Esophagus muscularis mucosa (tissue), 4 donors: ENCODE data around the gene HPN.

Experiments
- EP300 ChIP-seq: sonication (generic); formaldehyde crosslinking; IDR thresholded peaks from one replicate; pipeline ENCODE4 v1.6.1; 2017; ENCODE audit warnings: antibody characterized with exemption
- POLR2A ChIP-seq: fragments of 450-650 bp; IDR thresholded peaks from one replicate; pipeline ENCODE4 v1.6.1; 2017; ENCODE audit warnings: antibody characterized with exemption, moderate library complexity, mild to moderate bottlenecking, low read depth
- POLR2AphosphoS5 ChIP-seq, 2 donors: sonication (generic); formaldehyde crosslinking; IDR thresholded peaks; one replicate each; pipeline ENCODE4 v1.6.1; 2017; ENCODE audit warnings: antibody characterized with exemption in 2 of 2
- TF ChIP-seq, protein P1 (sequence below), 3 experiments: fragments of 200-600 bp in 2 of 3; fragments of 450-650 bp in 1 of 3; sonication (generic) in 2 of 3; IDR thresholded peaks; one replicate each; pipeline ENCODE4 v1.5.1; 2017 to 2019; ENCODE audit warnings: antibody characterized with exemption in 3 of 3, mild to moderate bottlenecking in 2 of 3, moderate library complexity in 1 of 3

DNA sequence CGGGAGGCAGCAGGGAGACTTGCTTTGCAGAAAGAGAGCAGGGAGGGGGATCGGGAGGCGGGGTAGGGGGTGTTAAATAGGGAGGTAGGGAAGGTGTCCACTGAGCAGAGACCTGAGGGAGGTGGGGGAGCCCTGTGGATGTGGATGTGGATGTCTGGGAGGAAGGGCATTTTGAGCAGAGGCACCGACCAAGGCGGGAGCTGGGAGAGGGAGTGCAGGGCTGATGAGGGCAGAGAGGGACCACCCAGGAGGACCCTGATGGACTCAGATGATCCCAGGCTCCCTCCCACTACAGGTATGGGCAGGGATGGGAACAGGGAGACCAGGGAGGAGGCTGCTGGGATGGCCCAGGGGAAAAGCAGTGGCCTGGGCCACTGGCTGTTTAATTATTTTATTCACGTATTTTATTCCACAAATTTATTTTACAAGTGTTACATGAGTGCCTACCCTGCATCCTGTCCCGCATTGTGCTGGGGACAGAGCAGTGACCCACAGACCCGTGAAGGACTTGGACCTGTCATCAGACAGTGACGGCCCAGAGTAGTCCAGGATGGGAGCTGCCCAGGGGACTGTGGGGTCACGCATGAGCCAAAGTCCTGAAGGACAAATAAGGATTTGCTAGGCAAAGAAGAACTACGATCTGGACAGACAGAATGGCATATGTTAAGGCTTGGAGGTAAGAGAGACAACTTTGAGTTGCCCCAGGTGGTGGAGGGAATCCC lies 36.1 kb upstream of the HPN start:
- TF ChIP-seq POLR2AphosphoS5 (IDR thresholded peaks at IDR 0.05), result no peak
- TF ChIP-seq POLR2A, result no peak
- TF ChIP-seq, protein P1, sequence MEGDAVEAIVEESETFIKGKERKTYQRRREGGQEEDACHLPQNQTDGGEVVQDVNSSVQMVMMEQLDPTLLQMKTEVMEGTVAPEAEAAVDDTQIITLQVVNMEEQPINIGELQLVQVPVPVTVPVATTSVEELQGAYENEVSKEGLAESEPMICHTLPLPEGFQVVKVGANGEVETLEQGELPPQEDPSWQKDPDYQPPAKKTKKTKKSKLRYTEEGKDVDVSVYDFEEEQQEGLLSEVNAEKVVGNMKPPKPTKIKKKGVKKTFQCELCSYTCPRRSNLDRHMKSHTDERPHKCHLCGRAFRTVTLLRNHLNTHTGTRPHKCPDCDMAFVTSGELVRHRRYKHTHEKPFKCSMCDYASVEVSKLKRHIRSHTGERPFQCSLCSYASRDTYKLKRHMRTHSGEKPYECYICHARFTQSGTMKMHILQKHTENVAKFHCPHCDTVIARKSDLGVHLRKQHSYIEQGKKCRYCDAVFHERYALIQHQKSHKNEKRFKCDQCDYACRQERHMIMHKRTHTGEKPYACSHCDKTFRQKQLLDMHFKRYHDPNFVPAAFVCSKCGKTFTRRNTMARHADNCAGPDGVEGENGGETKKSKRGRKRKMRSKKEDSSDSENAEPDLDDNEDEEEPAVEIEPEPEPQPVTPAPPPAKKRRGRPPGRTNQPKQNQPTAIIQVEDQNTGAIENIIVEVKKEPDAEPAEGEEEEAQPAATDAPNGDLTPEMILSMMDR (IDR thresholded peaks at IDR 0.05), result no peak
- no peak for TF ChIP-seq EP300
